SK-N-SH (cell line): ENCODE results near the gene ABCA7. TPM values are rescaled to one million over a fixed set of nuclear protein-coding genes. Genes with fewer than 3 reads are reported as not detected.

Experiments used
- CTCF ChIA-PET: fragments of 300-600, 350-600 bp; formaldehyde crosslinking; extraction: SDS; loops from one replicate; lab custom pipeline; 2021; lab: Yijun Ruan, JAX
- POLR2A ChIA-PET: fragments of 350-600 bp; sonication (Branson Sonifier 250); formaldehyde crosslinking; extraction: SDS; loops from one replicate; lab custom pipeline; 2020; ENCODE audit warnings: antibody characterized with exemption, inconsistent platforms; lab: Yijun Ruan, JAX
- DNase-seq: peaks from one replicate; pipeline ENCODE4 v3.0.0; 2012
- H2AFZ ChIP-seq: fragments of 200-600 bp; sonication (generic); 2 replicates; pipeline ENCODE4 v1.8.1; 2016; ENCODE audit warnings: antibody characterized with exemption, mild to moderate bottlenecking, low read depth
- H3F3A ChIP-seq: fragments of 200-600 bp; sonication (generic); replicated peaks from 2 replicates; pipeline ENCODE3; 2016; ENCODE audit warnings: antibody characterized with exemption, mild to moderate bottlenecking; ENCODE audit not compliant: insufficient read depth
- H3K27ac ChIP-seq, 2 experiments: fragments of 200-500 bp in 1 of 2; fragments of 200-600 bp in 1 of 2; sonication (Bioruptor generic) in 1 of 2; sonication (generic), shearing (Covaris generic) in 1 of 2; 2 replicates each; pipeline versions ENCODE4 v1.5.1 to v1.6.1; 2014 to 2016; ENCODE audit warnings: low read depth in 2 of 2, inconsistent platforms in 1 of 2, low read length in 1 of 2, mild to moderate bottlenecking in 1 of 2, mixed read lengths in 1 of 2
- H3K27me3 ChIP-seq: fragments of 200-600 bp; sonication (generic), shearing (Covaris generic); 2 replicates; pipeline ENCODE4 v1.6.1; 2016; ENCODE audit warnings: mixed run types; ENCODE audit not compliant: insufficient read depth
- H3K36me3 ChIP-seq, 2 experiments: fragments of 200-500 bp in 1 of 2; fragments of 200-600 bp in 1 of 2; sonication (Bioruptor generic) in 1 of 2; sonication (generic) in 1 of 2; replicated peaks in 1 of 2; 2 replicates each; pipeline versions ENCODE3 to v1.5.1; 2014 to 2016; ENCODE audit warnings: low read length in 1 of 2, mild to moderate bottlenecking in 1 of 2; ENCODE audit not compliant: insufficient read depth in 2 of 2, control insufficient read depth in 1 of 2
- H3K4me1 ChIP-seq, 2 experiments: fragments of 200-500 bp in 1 of 2; fragments of 200-600 bp in 1 of 2; sonication (Bioruptor generic) in 1 of 2; sonication (generic), shearing (Covaris generic) in 1 of 2; 2 replicates each; pipeline versions ENCODE4 v1.5.1 to v1.6.1; 2014 to 2016; ENCODE audit warnings: low read depth in 1 of 2, low read length in 1 of 2, mixed run types in 1 of 2; ENCODE audit not compliant: insufficient read depth in 2 of 2, control insufficient read depth in 1 of 2
- H3K4me2 ChIP-seq: fragments of 200-600 bp; sonication (generic), shearing (Covaris generic); 2 replicates; pipeline ENCODE4 v1.6.1; 2017; ENCODE audit warnings: mixed run types
- H3K4me3 ChIP-seq, 2 experiments: fragments of 200-500 bp in 1 of 2; fragments of 200-600 bp in 1 of 2; sonication (Bioruptor generic) in 1 of 2; sonication (generic), shearing (Covaris generic) in 1 of 2; 2 replicates each; pipeline versions ENCODE4 v1.5.1 to v1.8.1; 2014 to 2016; ENCODE audit warnings: low read depth in 2 of 2, inconsistent platforms in 1 of 2, low read length in 1 of 2, mild to moderate bottlenecking in 1 of 2, mixed read lengths in 1 of 2, moderate library complexity in 1 of 2
- H3K79me2 ChIP-seq: fragments of 200-600 bp; sonication (generic); 2 replicates; pipeline ENCODE4 v1.8.1; 2017; ENCODE audit warnings: mild to moderate bottlenecking; ENCODE audit not compliant: insufficient read depth
- H3K9ac ChIP-seq: fragments of 200-600 bp; sonication (generic); 2 replicates; pipeline ENCODE4 v1.6.1; 2017; ENCODE audit warnings: mixed run types
- H3K9me2 ChIP-seq: fragments of 200-600 bp; sonication (generic); 2 replicates; pipeline ENCODE4 v1.6.1; 2017; ENCODE audit warnings: mixed run types
- H3K9me3 ChIP-seq: fragments of 200-600 bp; sonication (generic); 2 replicates; pipeline ENCODE4 v1.6.1; 2017; ENCODE audit warnings: mixed run types, mild to moderate bottlenecking, moderate library complexity
- H4K20me1 ChIP-seq: fragments of 200-600 bp; sonication (generic); 2 replicates; pipeline ENCODE4 v1.6.1; 2017; ENCODE audit warnings: mild to moderate bottlenecking, mixed run types; ENCODE audit not compliant: insufficient read depth
- ELF1 ChIP-seq: IDR thresholded peaks from 2 replicates; pipeline ENCODE4 v1.4.0; 2012
- EZH2phosphoT487 ChIP-seq: fragments of 200-600 bp; sonication (generic); IDR thresholded peaks from 2 replicates; pipeline ENCODE4 v1.6.1; 2017; ENCODE audit warnings: low read depth, mixed run types, mild to moderate bottlenecking, antibody characterized with exemption, moderate library complexity, borderline replicate concordance
- FOXJ3 ChIP-seq: sonication (generic); formaldehyde crosslinking; IDR thresholded peaks from 2 replicates; pipeline ENCODE4 v1.5.1; 2020; ENCODE audit warnings: mild to moderate bottlenecking, missing genetic modification reagents
- GATA2 ChIP-seq: sonication (generic); formaldehyde crosslinking; IDR thresholded peaks from 2 replicates; pipeline ENCODE4 v1.5.0; 2020; ENCODE audit warnings: mild to moderate bottlenecking, missing genetic modification reagents
- MXI1 ChIP-seq: IDR thresholded peaks from 2 replicates; pipeline ENCODE4 v1.6.1; 2012; ENCODE audit warnings: mild to moderate bottlenecking, low read depth, low read length, improper control_type of control experiment
- NFIC ChIP-seq: IDR thresholded peaks from 2 replicates; pipeline ENCODE4 v1.4.0; 2012; ENCODE audit warnings: borderline replicate concordance
- POLR2AphosphoS5 ChIP-seq: IDR thresholded peaks from 2 replicates; pipeline ENCODE4 v1.6.1; 2012; ENCODE audit warnings: low read depth, low read length
- TAF1 ChIP-seq: IDR thresholded peaks from 2 replicates; pipeline ENCODE4 v1.6.1; 2012; ENCODE audit warnings: low read depth, mild to moderate bottlenecking, low read length, moderate library complexity, borderline replicate concordance
- YY1 ChIP-seq: IDR thresholded peaks from 2 replicates; pipeline ENCODE4 v1.4.0; 2012; ENCODE audit warnings: low read depth, mild to moderate bottlenecking
- WGBS: methylation state at CpG from one replicate; pipeline ENCODE4 v1.1.6; 2017; ENCODE audit warnings: low lambda C conversion rate; 5-methylcytosine and 5-hydroxymethylcytosine counted together
- polyA plus RNA-seq, 3 experiments: library from polyadenylated mRNA; depleted of rRNA; stranded (reverse); fragments of >200 nt; gene quantifications; 2 replicates each; pipeline ENCODE4 v1.2.3, GENCODE V29; 2012
- TF ChIP-seq, protein P1 (sequence below): fragments of 200-600 bp; sonication (generic); IDR thresholded peaks from 2 replicates; pipeline ENCODE4 v1.6.1; 2017; ENCODE audit warnings: antibody characterized with exemption, mild to moderate bottlenecking, moderate library complexity
- TF ChIP-seq, protein P2 (sequence below): IDR thresholded peaks from 2 replicates; pipeline ENCODE4 v1.6.1; 2012; ENCODE audit warnings: mild to moderate bottlenecking, low read depth, low read length, moderate library complexity
- TF ChIP-seq, protein P3 (sequence below): IDR thresholded peaks from 2 replicates; pipeline ENCODE4 v1.4.0; 2012; ENCODE audit warnings: low read depth
- TF ChIP-seq, protein P4 (sequence below): IDR thresholded peaks from 2 replicates; pipeline ENCODE4 v1.4.0; 2012; ENCODE audit warnings: low read depth, borderline replicate concordance

Gene ABCA7
- polyA plus RNA-seq, 1 of the 3 experiments (the other 2 are of a cell fraction) = 7.8 TPM

DNA sequence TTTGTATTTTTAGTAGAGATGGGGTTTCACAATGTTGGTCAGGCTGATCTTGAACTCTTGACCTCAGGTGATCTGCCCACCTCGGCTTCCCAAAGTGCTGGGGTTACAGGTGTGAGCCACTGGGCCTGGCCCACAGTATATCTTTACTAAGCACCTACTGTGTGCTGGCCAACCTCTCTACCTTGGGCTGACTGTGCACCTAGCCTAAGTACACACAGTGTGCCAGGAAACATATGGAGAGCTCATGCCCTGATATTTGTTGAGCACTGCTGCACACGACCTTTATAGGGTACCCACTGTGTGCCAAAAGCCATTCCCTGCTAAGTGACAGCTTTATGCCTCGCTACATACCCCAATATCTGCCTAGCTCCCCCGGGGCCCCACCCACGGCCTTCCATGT is 20.8 kb downstream of the ABCA7 start:
- H3F3A ChIP-seq = peaks cover 5% of the 10 kb centered on the region

More for the DNA sequence above, 20.8 kb downstream of the ABCA7 start:
- peaks cover 0 to 7% of the 10 kb centered on the region in 2 experiments; a peak in 1 of 4 replicates for H3K4me1 ChIP-seq
- no peak overlapping the region for H3K27ac ChIP-seq
- WGBS = 56% methylated on average over 5 of the region's 5 CpGs
- no peaks in the 10 kb centered on the region for H3K9me2 ChIP-seq
- H3K36me3 ChIP-seq = no peaks in the 10 kb centered on the region
- H3K9ac ChIP-seq = no peak overlapping the region
- DNase-seq = no peak
- no peaks in the 10 kb centered on the region for H3K79me2 ChIP-seq
- ChIA-PET POLR2A (no interaction called here), CTCF (interaction anchor here (0.6 kb wide), 1 partner anchor 120 kb away, joined by 3 read pairs; no protein-coding TSS in a partner anchor)
- TF ChIP-seq MXI1 = no peak
- no peak for TF ChIP-seq FOXJ3 (CRISPR knock-in tag)
- no peak for TF ChIP-seq NFIC
- TF ChIP-seq, protein P1, sequence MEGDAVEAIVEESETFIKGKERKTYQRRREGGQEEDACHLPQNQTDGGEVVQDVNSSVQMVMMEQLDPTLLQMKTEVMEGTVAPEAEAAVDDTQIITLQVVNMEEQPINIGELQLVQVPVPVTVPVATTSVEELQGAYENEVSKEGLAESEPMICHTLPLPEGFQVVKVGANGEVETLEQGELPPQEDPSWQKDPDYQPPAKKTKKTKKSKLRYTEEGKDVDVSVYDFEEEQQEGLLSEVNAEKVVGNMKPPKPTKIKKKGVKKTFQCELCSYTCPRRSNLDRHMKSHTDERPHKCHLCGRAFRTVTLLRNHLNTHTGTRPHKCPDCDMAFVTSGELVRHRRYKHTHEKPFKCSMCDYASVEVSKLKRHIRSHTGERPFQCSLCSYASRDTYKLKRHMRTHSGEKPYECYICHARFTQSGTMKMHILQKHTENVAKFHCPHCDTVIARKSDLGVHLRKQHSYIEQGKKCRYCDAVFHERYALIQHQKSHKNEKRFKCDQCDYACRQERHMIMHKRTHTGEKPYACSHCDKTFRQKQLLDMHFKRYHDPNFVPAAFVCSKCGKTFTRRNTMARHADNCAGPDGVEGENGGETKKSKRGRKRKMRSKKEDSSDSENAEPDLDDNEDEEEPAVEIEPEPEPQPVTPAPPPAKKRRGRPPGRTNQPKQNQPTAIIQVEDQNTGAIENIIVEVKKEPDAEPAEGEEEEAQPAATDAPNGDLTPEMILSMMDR = no peak
- TF ChIP-seq TAF1 = no peak
- TF ChIP-seq GATA2 (CRISPR knock-in tag) = no peak
- TF ChIP-seq, protein P2, sequence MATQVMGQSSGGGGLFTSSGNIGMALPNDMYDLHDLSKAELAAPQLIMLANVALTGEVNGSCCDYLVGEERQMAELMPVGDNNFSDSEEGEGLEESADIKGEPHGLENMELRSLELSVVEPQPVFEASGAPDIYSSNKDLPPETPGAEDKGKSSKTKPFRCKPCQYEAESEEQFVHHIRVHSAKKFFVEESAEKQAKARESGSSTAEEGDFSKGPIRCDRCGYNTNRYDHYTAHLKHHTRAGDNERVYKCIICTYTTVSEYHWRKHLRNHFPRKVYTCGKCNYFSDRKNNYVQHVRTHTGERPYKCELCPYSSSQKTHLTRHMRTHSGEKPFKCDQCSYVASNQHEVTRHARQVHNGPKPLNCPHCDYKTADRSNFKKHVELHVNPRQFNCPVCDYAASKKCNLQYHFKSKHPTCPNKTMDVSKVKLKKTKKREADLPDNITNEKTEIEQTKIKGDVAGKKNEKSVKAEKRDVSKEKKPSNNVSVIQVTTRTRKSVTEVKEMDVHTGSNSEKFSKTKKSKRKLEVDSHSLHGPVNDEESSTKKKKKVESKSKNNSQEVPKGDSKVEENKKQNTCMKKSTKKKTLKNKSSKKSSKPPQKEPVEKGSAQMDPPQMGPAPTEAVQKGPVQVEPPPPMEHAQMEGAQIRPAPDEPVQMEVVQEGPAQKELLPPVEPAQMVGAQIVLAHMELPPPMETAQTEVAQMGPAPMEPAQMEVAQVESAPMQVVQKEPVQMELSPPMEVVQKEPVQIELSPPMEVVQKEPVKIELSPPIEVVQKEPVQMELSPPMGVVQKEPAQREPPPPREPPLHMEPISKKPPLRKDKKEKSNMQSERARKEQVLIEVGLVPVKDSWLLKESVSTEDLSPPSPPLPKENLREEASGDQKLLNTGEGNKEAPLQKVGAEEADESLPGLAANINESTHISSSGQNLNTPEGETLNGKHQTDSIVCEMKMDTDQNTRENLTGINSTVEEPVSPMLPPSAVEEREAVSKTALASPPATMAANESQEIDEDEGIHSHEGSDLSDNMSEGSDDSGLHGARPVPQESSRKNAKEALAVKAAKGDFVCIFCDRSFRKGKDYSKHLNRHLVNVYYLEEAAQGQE = no peak
- TF ChIP-seq EZH2phosphoT487 = no peak
- TF ChIP-seq, protein P3, sequence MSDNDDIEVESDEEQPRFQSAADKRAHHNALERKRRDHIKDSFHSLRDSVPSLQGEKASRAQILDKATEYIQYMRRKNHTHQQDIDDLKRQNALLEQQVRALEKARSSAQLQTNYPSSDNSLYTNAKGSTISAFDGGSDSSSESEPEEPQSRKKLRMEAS = no peak
- TF ChIP-seq POLR2AphosphoS5 = no peak
- TF ChIP-seq ELF1 = no peak
- no peak for TF ChIP-seq YY1
- TF ChIP-seq, protein P4, sequence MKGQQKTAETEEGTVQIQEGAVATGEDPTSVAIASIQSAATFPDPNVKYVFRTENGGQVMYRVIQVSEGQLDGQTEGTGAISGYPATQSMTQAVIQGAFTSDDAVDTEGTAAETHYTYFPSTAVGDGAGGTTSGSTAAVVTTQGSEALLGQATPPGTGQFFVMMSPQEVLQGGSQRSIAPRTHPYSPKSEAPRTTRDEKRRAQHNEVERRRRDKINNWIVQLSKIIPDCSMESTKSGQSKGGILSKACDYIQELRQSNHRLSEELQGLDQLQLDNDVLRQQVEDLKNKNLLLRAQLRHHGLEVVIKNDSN = no peak
- H3K4me2 ChIP-seq = no peak overlapping the region
- H3K4me3 ChIP-seq = no peak overlapping the region
- no peak overlapping the region for H2AFZ ChIP-seq
- no peaks in the 10 kb centered on the region for H3K27me3 ChIP-seq
- H3K9me3 ChIP-seq = peaks cover 11% of the 10 kb centered on the region; the same call in 1 of the 2 replicates
- H4K20me1 ChIP-seq = no peaks in the 10 kb centered on the region
